Mammary epithelial cell (primary cell): Measurements from ENCODE around the gene CTBP2.

Source experiments
- EZH2 ChIP-seq: IDR thresholded peaks from 2 replicates; pipeline ENCODE4 v1.6.1; 2012; ENCODE audit warnings: low read length, inconsistent platforms, borderline replicate concordance
- TF ChIP-seq, protein P1 (sequence below), 2 donors: IDR thresholded peaks in 1 of 2; conservative IDR thresholded peaks in 1 of 2; 2 replicates each; pipeline ENCODE4 v1.5.1; 2011 to 2012; ENCODE audit warnings: inconsistent platforms in 2 of 2, low read length in 2 of 2, mild to moderate bottlenecking in 2 of 2, control low read depth in 1 of 2, low read depth in 1 of 2; ENCODE audit not compliant: insufficient read depth in 1 of 2; ENCODE audit errors: extremely low read depth in 1 of 2

DNA sequence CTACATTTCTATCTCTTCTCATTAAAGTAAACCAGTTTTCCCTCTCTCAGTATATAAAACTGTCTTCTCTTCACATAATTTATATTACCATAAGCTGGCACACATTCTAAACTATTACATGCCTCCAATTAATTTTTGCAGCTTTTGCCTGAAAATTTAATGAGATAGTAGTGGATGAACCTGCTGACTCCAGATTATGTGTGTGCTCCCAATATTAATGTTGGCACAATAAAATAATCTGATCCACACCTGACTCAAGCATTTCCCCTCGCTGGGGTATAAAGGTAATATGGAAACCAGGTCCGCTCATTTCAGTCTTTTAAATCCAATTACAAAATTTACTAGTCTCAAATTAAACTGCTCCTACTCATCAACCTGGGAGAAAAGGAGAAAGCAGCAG is 63.4 kb downstream of the CTBP2 start:
- no peak for TF ChIP-seq EZH2
- TF ChIP-seq, protein P1, sequence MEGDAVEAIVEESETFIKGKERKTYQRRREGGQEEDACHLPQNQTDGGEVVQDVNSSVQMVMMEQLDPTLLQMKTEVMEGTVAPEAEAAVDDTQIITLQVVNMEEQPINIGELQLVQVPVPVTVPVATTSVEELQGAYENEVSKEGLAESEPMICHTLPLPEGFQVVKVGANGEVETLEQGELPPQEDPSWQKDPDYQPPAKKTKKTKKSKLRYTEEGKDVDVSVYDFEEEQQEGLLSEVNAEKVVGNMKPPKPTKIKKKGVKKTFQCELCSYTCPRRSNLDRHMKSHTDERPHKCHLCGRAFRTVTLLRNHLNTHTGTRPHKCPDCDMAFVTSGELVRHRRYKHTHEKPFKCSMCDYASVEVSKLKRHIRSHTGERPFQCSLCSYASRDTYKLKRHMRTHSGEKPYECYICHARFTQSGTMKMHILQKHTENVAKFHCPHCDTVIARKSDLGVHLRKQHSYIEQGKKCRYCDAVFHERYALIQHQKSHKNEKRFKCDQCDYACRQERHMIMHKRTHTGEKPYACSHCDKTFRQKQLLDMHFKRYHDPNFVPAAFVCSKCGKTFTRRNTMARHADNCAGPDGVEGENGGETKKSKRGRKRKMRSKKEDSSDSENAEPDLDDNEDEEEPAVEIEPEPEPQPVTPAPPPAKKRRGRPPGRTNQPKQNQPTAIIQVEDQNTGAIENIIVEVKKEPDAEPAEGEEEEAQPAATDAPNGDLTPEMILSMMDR (conservative IDR thresholded peaks at IDR 0.05 in 1 of 2, IDR thresholded peaks at IDR 0.05 in 1 of 2; ENCODE audit: extremely low read depth in 1 of 2, insufficient read depth in 1 of 2, low read depth in 1 of 2, low read length in 2 of 2), result no peak
